ENCODE measurements around the gene ESYT2. TPM values are rescaled to one million over a fixed set of nuclear protein-coding genes. Genes with fewer than 3 reads are reported as not detected.
A peak's percentile ranks its signal among the peaks of the same experiment; 100 is the strongest.

Gene ESYT2
- total RNA-seq, 1 donor from 2014 or later: 103 TPM

- DNase-seq (ENCODE audit: low spot score): no peak
- intact Hi-C loops (cut with DNase I): no loop called here
- no peak for ATAC-seq
These were observed 2.4 kb upstream of the ESYT2 start for GRCh38 chr7:158831738-158832091.

- ATAC-seq: no peak
- intact Hi-C loops (cut with DNase I): no loop called here
- DNase-seq (ENCODE audit: low spot score): no peak
These were observed 958 bp upstream of the ESYT2 start for GRCh38 chr7:158830211-158830723.

- intact Hi-C loops (cut with DNase I): no loop called here
- peak; percentile 46 for ATAC-seq
- DNase-seq (ENCODE audit: low spot score): peak; percentile 78
These were observed 328 bp downstream of the ESYT2 start for GRCh38 chr7:158829021-158829341.

GRCh38 chr7:158828133-158829020, 932 bp downstream of the ESYT2 start:
- intact Hi-C loops (cut with DNase I): no loop called here
- ATAC-seq (peak; percentile 8), DNase-seq (ENCODE audit: low spot score) (peak; percentile 78)

- DNase-seq (ENCODE audit: low spot score) (no peak), ATAC-seq (no peak)
- intact Hi-C loops (cut with DNase I): no loop called here
These were observed 1.7 kb downstream of the ESYT2 start for GRCh38 chr7:158827411-158828132.

- DNase-seq (ENCODE audit: low spot score) (no peak), ATAC-seq (no peak)
- intact Hi-C loops (cut with DNase I): no loop called here
These were observed 3.5 kb downstream of the ESYT2 start for GRCh38 chr7:158825628-158826289.

GRCh38 chr7:158824028-158824427, 5.3 kb downstream of the ESYT2 start:
- no peak for DNase-seq (ENCODE audit: low spot score)
- intact Hi-C loops (cut with DNase I): no loop called here
- no peak for ATAC-seq

- intact Hi-C loops (cut with DNase I): no loop called here
- ATAC-seq: peak; percentile 73
- no peak for DNase-seq (ENCODE audit: low spot score)
These were observed 7.9 kb downstream of the ESYT2 start for GRCh38 chr7:158821171-158822031.

GRCh38 chr7:158820656-158821055, 8.7 kb downstream of the ESYT2 start:
- ATAC-seq (no peak), DNase-seq (ENCODE audit: low spot score) (no peak)
- intact Hi-C loops (cut with DNase I): no loop called here

GRCh38 chr7:158819571-158820203, 9.6 kb downstream of the ESYT2 start:
- ATAC-seq (peak; percentile 16), DNase-seq (ENCODE audit: low spot score) (no peak)
- intact Hi-C loops (cut with DNase I): no loop called here

- ATAC-seq (peak; percentile 86), DNase-seq (ENCODE audit: low spot score) (peak; percentile 82)
- intact Hi-C loops (cut with DNase I): no loop called here
These were observed 10.7 kb downstream of the ESYT2 start for GRCh38 chr7:158818325-158819213.

- intact Hi-C loops (cut with DNase I): no loop called here
- DNase-seq (ENCODE audit: low spot score): no peak
These were observed 12.3 kb downstream of the ESYT2 start for GRCh38 chr7:158816995-158817394.

GRCh38 chr7:158816271-158816670, 13.0 kb downstream of the ESYT2 start:
- intact Hi-C loops (cut with DNase I): no loop called here
- no peak for ATAC-seq
- DNase-seq (ENCODE audit: low spot score): no peak

More at GRCh38 chr7:158816995-158817394, 12.3 kb downstream of the ESYT2 start:
- no peak for ATAC-seq

GRCh38 chr7:158815800-158816128, 13.5 kb downstream of the ESYT2 start:
- ATAC-seq (no peak), DNase-seq (ENCODE audit: low spot score) (no peak)
- intact Hi-C loops (cut with DNase I): no loop called here

GRCh38 chr7:158815083-158815799, 14.1 kb downstream of the ESYT2 start:
- no peak for ATAC-seq
- intact Hi-C loops (cut with DNase I): no loop called here
- DNase-seq (ENCODE audit: low spot score): no peak

GRCh38 chr7:158814637-158815036, 14.7 kb downstream of the ESYT2 start:
- intact Hi-C loops (cut with DNase I): no loop called here
- no peak for DNase-seq (ENCODE audit: low spot score)
- ATAC-seq: no peak

GRCh38 chr7:158812684-158813083, 16.6 kb downstream of the ESYT2 start:
- intact Hi-C loops (cut with DNase I): no loop called here
- ATAC-seq (no peak), DNase-seq (ENCODE audit: low spot score) (no peak)
